Amniotic stem cell (primary cell): ENCODE results near the gene SH3BP4.

Source experiments
- DNase-seq: peaks from one replicate; lab custom pipeline; 2025; lab: John Stamatoyannopoulos, UW

SH3BP4 gene

DNA sequence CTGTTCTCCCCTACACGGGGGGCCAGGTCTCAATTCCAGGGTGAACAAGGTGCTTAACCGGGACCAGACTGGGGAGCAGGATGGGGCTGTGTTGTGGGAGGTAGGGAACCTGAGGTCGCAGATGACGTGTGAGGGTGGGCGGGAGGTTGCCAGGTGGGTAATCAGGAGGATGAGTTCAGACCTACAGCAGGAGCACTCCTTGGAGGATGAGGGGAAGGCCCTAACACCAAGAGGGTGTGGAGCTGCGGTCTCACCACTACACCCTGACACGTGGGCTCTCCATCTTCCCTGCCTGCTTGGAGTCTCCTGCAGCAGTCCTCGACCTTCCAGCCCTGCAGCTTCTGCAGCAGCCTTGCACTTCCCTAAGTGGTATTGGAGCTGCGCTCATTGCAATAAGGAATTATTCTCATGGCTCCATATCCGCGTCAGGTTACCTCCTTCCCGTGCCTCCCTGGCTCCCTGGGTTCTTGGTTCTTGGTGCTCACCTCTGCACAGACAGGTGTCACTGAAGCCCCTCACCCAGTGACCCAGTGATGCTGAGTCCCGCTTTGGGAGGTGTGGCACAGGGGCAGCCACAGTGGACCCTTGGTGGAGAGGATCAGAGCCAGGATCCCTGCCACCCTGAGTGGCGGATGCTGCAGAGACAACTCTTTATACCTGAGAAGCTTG lies 15.5 kb downstream of the SH3BP4 start:
- no peak for DNase-seq

DNA sequence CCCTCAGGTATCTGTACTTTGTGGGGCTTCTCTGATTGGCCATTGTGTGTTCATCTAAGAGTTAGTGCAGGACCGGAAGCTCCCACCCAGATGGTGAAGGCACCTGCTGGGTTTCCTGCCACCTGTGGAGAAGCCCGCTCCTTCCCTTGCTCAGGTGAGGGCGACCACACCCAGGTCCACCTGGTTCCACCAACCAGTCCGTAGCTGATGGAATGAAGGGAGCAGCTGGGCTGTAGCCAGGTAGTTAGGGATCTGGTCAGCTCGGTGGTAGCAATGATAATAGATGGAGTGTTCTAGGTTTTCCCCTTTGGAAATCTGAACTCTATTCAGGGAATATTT lies 16.0 kb downstream of the SH3BP4 start:
- DNase-seq = no peak

- DNase-seq = no peak
These were observed 17.0 kb downstream of the SH3BP4 start for GRCh38 chr2:234968631-234969305.

GRCh38 chr2:234969306-234970098 lies 17.7 kb downstream of the SH3BP4 start:
- no peak for DNase-seq

DNA sequence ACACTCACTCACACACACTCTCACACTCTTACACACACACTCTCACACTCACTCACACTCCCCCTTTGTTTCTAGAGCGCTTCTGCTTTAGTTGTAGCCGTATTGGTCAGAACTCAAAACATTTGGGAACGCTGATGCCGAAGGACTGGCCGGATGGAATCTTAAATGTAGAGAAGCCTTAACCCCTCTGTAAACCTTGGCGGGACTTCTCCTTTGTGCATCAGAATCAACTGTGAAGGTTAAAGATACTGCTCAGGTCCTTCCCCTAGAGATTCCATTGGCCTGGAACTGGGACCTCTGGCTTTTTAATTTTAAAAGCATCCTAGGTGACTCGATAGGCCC lies 18.3 kb downstream of the SH3BP4 start:
- DNase-seq = no peak

DNA sequence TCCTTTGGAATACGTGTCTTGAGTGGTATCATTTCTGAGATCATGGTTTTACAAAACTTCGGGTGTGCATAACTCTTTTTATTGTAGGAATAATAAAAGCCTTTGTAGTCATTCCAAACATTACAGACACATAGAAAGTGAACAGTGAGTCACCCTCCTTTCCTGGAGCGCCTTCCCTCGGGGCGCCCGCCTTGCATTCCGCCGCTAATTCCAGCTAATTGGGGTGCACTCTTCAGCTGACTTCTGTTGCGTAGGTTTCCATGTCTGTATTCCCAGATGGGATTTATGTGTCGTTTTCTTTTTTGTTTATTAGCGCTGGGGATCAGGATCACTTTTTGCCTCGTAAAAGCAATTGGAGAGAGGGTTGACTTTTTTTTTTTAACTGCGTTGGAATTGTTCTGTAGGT lies 18.7 kb downstream of the SH3BP4 start:
- no peak for DNase-seq

GRCh38 chr2:234971496-234971895 lies 19.7 kb downstream of the SH3BP4 start:
- no peak for DNase-seq

GRCh38 chr2:234973008-234973407 lies 21.2 kb downstream of the SH3BP4 start:
- DNase-seq = no peak

DNA sequence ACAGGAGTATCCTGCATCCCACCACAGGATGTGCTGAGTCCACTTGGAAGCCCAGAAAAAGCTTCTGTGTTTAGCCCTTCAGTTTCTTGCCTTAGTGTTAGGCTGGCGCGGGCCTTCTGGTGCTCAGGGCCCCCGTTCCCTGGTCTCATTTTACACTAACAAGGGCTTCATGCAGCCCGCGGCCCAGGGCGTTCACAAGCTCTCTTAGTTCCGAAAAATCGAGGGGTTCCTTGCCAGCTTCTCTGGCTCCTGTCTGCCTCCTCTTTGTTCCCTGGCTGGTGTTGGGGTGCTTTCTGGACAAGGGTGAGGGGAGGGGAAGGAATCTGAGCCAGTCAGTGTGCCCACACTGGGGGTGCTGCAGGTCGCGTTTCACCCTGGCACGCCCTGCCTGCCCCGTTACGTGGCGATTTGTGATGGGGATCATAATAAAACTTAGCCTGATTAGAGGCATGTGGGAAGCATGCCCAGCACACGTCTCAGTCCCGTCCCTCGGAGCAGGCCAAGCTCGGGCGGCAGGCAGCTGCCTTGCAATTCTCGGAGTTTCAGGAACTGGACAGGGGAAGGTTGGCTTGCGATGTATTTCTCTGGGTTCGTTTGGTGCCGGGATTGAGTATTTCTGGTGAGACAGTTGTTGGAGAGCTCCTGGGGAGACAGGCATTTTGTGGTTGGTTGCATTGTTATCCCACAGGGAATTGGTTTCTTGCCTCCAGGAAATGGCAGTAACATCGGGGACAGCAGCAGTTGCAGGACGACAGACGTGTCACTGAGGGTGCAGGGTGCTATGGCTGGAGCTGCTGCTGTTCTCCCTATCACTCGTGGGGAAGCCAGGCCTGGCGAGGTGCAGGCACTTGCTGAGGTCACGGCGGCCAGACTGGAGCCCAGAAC lies 22.9 kb downstream of the SH3BP4 start:
- no peak for DNase-seq

- DNase-seq = no peak
These were observed 23.8 kb downstream of the SH3BP4 start for GRCh38 chr2:234975611-234976010.

DNA sequence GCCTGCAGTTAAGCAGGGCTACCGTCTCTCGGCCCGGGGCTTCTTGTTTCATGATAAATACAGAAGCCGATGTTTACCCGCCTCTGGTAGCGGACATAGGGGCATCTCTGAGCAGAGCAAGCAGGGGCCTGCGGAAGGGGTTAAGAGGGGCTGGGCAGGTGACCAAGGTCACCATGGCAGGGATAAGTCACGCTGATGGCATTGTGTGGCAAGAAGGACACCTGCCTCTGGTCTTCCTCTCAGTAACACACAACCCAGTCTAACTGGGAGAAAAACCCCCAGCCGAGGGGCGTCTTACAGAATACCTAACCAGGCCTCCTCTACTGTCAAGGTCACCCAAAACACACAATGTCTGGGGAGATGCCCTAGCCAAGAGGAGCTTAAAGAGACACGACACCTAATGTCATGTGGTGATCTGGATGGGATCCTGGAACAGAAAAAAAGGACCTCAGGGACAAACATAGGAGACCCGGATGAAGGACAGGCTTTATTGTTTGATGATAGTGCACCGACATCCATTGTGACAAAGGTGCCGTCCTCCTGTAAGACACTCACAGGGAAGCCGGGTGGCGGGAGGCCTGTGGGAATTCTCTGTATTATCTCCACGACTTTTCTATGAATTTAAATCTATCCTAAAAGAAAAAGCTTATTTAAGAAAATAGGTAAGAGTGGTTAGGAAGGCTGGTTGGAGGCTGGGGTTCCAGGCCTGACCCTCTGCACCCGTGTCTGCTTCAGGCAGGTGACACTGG lies 24.8 kb downstream of the SH3BP4 start:
- no peak for DNase-seq

DNA sequence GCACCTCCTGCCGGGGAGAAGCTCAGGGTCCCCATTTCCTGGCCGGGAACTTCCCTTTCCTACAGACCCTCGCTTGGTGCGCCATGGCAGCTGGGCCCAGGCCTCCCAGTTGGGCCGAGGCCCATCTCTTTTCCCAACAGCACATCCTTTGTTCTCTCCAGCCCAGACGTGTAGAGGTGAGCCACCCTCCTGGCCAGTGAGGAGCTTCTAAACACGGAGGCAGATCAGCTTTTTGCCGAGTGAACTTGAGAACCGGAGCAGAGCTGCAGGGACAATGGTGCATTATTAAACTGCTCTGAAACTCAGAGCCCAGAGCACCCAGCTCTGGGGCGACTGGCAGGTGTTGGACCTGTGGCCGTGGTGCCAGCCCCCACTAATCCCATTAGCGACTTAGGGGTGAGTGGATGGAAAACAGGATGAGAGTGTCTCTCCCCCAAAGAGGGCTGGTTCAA lies 25.4 kb downstream of the SH3BP4 start:
- no peak for DNase-seq

- no peak for DNase-seq
These were observed 26.8 kb downstream of the SH3BP4 start for GRCh38 chr2:234978466-234979203.

DNA sequence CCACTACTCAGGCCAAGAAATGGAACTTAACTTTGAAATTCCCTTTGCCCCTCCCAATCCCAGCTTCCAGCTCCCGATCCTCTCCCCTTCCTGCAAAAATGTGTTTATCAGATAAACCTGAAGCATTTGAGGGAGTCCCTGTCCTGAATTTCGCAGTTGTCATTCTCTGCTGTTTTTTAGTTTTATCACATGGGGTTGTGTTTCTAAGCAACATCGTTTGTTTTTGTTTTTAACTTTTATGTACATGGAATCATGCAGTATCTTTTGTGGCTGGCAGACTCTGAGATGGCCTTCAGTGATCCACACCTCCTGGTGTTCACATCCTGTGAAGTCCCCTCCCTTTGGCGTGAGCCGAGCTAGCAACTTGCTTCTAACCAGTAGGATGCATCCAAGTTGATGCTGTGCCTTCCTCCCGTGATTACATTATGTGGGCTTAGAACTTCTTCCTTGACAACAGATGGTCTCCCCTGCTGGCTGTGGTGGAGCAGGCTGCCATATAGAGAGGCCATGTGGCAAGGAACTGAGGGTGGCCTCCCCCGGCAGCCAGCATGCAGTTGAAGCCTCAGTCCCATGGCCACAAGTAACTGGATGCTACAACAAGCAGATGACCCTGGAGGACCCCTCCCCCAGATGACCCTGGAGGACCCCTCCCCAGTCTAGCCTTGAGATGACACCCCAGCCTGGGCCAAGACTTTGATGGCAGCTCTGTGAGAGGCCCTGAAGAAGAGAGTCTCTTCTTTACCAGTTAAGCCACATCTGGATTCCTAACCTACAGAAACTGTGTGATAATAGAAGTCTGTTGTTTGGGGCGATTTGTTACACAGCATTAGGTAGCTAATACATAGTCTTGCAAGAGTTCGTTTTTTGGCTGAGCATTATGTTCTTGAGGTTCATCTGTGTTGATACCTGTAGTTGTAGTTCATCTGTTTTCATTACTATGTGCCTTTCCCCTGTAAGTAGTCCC lies 27.7 kb downstream of the SH3BP4 start:
- DNase-seq = no peak

- DNase-seq = no peak
These were observed 28.8 kb downstream of the SH3BP4 start for GRCh38 chr2:234980451-234981187.

DNA sequence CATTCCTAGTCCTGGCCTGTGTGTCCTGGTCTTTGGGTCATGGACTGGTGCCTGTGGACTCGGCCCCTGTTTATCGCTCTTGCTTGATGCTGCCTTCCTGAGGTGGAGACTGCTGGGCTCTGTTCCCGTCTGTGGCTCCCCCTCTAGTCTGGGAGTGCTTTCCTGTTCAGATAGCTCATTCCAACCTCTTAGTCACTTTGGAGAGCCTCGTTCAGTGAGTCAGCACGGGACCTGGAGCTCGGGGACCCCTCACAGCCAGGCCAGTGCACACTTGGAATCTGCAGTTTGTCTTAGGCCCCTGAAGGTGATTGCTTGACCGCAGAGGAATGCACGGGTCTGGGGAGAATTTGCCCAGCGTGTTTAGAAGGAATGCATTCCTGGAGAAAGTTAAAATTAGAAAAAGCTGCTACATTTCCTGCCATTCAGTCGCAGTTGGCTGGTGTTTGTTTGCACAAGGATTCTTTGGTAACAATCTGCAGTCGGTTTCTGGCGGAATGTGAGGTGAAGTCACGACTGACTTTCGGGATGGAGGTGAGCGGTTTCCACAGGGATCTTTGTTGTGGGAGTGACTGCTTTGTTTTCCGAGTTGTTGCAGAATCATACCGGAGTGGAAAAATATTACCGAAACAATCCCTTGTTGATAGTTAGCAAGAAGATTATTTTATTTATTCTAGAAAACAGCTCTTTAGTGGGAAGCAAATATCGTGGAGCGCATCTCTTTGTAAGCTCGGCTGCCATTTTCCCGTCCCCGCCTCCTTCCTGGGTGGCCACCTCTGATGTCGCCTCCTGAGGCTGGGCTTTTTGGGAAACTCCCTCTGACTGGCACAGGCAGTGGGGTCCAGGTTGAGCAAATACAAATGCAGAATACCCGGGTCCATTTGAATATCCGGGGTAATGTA lies 29.6 kb downstream of the SH3BP4 start:
- DNase-seq = peak; percentile 98

- DNase-seq = no peak
These were observed 30.4 kb downstream of the SH3BP4 start for GRCh38 chr2:234982096-234982834.
